HepG2 (cell line): Measurements from ENCODE around the gene OVCH2. TPM values are rescaled to one million over a fixed set of nuclear protein-coding genes. Genes with fewer than 3 reads are reported as not detected.

Source experiments
- GATAD2A ChIP-seq: IDR thresholded peaks from 2 replicates; pipeline ENCODE4 v1.6.1; 2016
- HMGXB4 ChIP-seq, 2 experiments: sonication (generic) in 1 of 2; formaldehyde crosslinking in 1 of 2; IDR thresholded peaks; 2 replicates each; pipeline versions ENCODE4 v1.4.0 to v1.6.1; 2018 to 2020; ENCODE audit warnings: missing genetic modification reagents in 2 of 2, borderline replicate concordance in 1 of 2, low read depth in 1 of 2, mild to moderate bottlenecking in 1 of 2, missing biosample characterization in 1 of 2
- MAZ ChIP-seq, 2 experiments: sonication (generic) in 1 of 2; formaldehyde crosslinking in 1 of 2; IDR thresholded peaks; 2 replicates each; pipeline versions ENCODE4 v1.5.0 to v1.6.1; 2012 to 2020; ENCODE audit warnings: low read depth in 2 of 2, mild to moderate bottlenecking in 2 of 2, borderline replicate concordance in 1 of 2, improper control_type of control experiment in 1 of 2, low read length in 1 of 2, missing genetic modification reagents in 1 of 2, moderate library complexity in 1 of 2
- RNF2 ChIP-seq: fragments of 450-650 bp; conservative IDR thresholded peaks from 2 replicates; pipeline ENCODE4 v1.6.1; 2016; ENCODE audit warnings: low read depth
- RXRA ChIP-seq: sonication (generic); formaldehyde crosslinking; IDR thresholded peaks from 2 replicates; pipeline ENCODE4 v1.5.1; 2020; ENCODE audit warnings: missing genetic modification reagents
- SMC3 ChIP-seq: IDR thresholded peaks from 2 replicates; pipeline ENCODE4 v1.6.1; 2011; ENCODE audit warnings: low read length, improper control_type of control experiment
- SP4 ChIP-seq: sonication (generic); formaldehyde crosslinking; IDR thresholded peaks from 2 replicates; pipeline ENCODE4 v1.8.1; 2023; ENCODE audit warnings: mild to moderate bottlenecking, missing genetic modification reagents
- TBX2 ChIP-seq: sonication (generic); formaldehyde crosslinking; IDR thresholded peaks from 2 replicates; pipeline ENCODE4 v1.5.0; 2020; ENCODE audit warnings: missing genetic modification reagents, mild to moderate bottlenecking, borderline replicate concordance
- TGIF2 ChIP-seq: IDR thresholded peaks from 2 replicates; pipeline ENCODE4 v1.6.1; 2016; ENCODE audit warnings: control low read depth, missing compliant biosample characterization
- ZFX ChIP-seq: sonication (generic); formaldehyde crosslinking; IDR thresholded peaks from 2 replicates; pipeline ENCODE4 v1.4.0; 2020; ENCODE audit warnings: mild to moderate bottlenecking, low read depth, missing genetic modification reagents, moderate library complexity
- ZFY ChIP-seq: sonication (generic); formaldehyde crosslinking; IDR thresholded peaks from 2 replicates; pipeline ENCODE4 v1.4.0; 2020; ENCODE audit warnings: missing genetic modification reagents
- ZNF350 ChIP-seq: sonication (generic); formaldehyde crosslinking; IDR thresholded peaks from 2 replicates; pipeline ENCODE4 v1.4.0; 2020; ENCODE audit warnings: mild to moderate bottlenecking, low read depth, missing genetic modification reagents, borderline replicate concordance
- ZNF562 ChIP-seq: sonication (generic); formaldehyde crosslinking; IDR thresholded peaks from 2 replicates; pipeline ENCODE4 v1.8.0; 2022; ENCODE audit warnings: missing genetic modification reagents, borderline replicate concordance
- ZNF607 ChIP-seq: sonication (generic); formaldehyde crosslinking; IDR thresholded peaks from 2 replicates; pipeline ENCODE4 v1.5.1; 2020; ENCODE audit warnings: missing genetic modification reagents, mild to moderate bottlenecking, borderline replicate concordance
- polyA plus RNA-seq, 8 experiments: library from polyadenylated mRNA; depleted of rRNA in 3 of 8; stranded (reverse) in 7 of 8; unstranded in 1 of 8; fragments of >200 nt; fragmentation: Illumina TruSeq in 4 of 8; extraction: Trizol in 4 of 8; gene quantifications; 2 replicates each; pipeline versions ENCODE4 v1.2.1 to v1.2.3, GENCODE V29; 2011 to 2016; ENCODE audit warnings: low read depth in 4 of 8, missing spikeins in 1 of 8, mixed read lengths in 1 of 8; ENCODE audit not compliant: insufficient read depth in 1 of 8
- total RNA-seq, 5 experiments: library from RNA; depleted of rRNA; stranded (reverse); fragments of >200 nt; fragmentation: Illumina TruSeq; extraction: Trizol; gene quantifications; 2 replicates each; pipeline ENCODE4 v1.2.3, GENCODE V29; 2016; ENCODE audit warnings: low read depth in 1 of 5
- TF ChIP-seq, protein P1 (sequence below): sonication (generic); formaldehyde crosslinking; IDR thresholded peaks from 2 replicates; pipeline ENCODE4 v1.4.0; 2020; ENCODE audit warnings: missing genetic modification reagents
- TF ChIP-seq, protein P2 (sequence below): sonication (generic); formaldehyde crosslinking; IDR thresholded peaks from 2 replicates; pipeline ENCODE4 v1.5.1; 2020; ENCODE audit warnings: mild to moderate bottlenecking, missing genetic modification reagents, moderate library complexity
- TF ChIP-seq, protein P3 (sequence below): sonication (generic); IDR thresholded peaks from 2 replicates; pipeline ENCODE4 v1.6.1; 2016; ENCODE audit warnings: low read depth, borderline replicate concordance

The OVCH2 gene
- total and polyA plus RNA-seq, 2 of the 13 experiments (the other 11 are each of a cell fraction or from before 2014, with no cell fraction given), result not detected

GRCh38 chr11:7665473-7666291 lies 40.6 kb downstream of the OVCH2 start (continued):
- TF ChIP-seq, protein P1, sequence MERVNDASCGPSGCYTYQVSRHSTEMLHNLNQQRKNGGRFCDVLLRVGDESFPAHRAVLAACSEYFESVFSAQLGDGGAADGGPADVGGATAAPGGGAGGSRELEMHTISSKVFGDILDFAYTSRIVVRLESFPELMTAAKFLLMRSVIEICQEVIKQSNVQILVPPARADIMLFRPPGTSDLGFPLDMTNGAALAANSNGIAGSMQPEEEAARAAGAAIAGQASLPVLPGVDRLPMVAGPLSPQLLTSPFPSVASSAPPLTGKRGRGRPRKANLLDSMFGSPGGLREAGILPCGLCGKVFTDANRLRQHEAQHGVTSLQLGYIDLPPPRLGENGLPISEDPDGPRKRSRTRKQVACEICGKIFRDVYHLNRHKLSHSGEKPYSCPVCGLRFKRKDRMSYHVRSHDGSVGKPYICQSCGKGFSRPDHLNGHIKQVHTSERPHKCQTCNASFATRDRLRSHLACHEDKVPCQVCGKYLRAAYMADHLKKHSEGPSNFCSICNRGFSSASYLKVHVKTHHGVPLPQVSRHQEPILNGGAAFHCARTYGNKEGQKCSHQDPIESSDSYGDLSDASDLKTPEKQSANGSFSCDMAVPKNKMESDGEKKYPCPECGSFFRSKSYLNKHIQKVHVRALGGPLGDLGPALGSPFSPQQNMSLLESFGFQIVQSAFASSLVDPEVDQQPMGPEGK (CRISPR knock-in tag), result 0 out of 2 replicates have a peak, but pooled peaks have one; percentile 36
- TF ChIP-seq ZNF607 (CRISPR knock-in tag) (peak; percentile 48; the same call in 1 of the 2 replicates), TBX2 (CRISPR knock-in tag) (0 out of 2 replicates have a peak, but pooled peaks have one; percentile 9), RXRA (CRISPR knock-in tag) (peak; percentile 21; the same call in 1 of the 2 replicates), SMC3 (peak; percentile 86), ZFY (CRISPR knock-in tag) (peak; percentile 35; the same call in 1 of the 2 replicates), MAZ (IDR thresholded peaks at IDR 0.05; ENCODE audit: borderline replicate concordance, low read depth, low read length) (no peak), MAZ (CRISPR knock-in tag; IDR thresholded peaks at IDR 0.05; ENCODE audit: low read depth) (peak; percentile 23; the same call in 1 of the 2 replicates), ZNF562 (CRISPR knock-in tag) (no peak), ZFX (CRISPR knock-in tag) (peak; percentile 56), SP4 (CRISPR knock-in tag) (peak; percentile 41; the same call in 1 of the 2 replicates), RNF2 (no peak), TGIF2 (peak; percentile 53; the same call in 1 of the 2 replicates), GATAD2A (CRISPR knock-in tag) (no peak), ZNF350 (peak; percentile 60; the same call in 1 of the 2 replicates), HMGXB4 (CRISPR knock-in tag; IDR thresholded peaks at IDR 0.05; ENCODE audit: borderline replicate concordance in 1 of 2, low read depth in 1 of 2) (peak in 1 of 2 experiments; percentile 55; a peak in 1 of 4 replicates)
- TF ChIP-seq, protein P2, sequence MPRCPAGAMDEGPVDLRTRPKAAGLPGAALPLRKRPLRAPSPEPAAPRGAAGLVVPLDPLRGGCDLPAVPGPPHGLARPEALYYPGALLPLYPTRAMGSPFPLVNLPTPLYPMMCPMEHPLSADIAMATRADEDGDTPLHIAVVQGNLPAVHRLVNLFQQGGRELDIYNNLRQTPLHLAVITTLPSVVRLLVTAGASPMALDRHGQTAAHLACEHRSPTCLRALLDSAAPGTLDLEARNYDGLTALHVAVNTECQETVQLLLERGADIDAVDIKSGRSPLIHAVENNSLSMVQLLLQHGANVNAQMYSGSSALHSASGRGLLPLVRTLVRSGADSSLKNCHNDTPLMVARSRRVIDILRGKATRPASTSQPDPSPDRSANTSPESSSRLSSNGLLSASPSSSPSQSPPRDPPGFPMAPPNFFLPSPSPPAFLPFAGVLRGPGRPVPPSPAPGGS (CRISPR knock-in tag), result peak; percentile 39; the same call in 1 of the 2 replicates
- TF ChIP-seq, protein P3, sequence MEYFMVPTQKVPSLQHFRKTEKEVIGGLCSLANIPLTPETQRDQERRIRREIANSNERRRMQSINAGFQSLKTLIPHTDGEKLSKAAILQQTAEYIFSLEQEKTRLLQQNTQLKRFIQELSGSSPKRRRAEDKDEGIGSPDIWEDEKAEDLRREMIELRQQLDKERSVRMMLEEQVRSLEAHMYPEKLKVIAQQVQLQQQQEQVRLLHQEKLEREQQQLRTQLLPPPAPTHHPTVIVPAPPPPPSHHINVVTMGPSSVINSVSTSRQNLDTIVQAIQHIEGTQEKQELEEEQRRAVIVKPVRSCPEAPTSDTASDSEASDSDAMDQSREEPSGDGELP, result peak; percentile 79; the same call in 1 of the 2 replicates
